Melanocyte of skin (primary cell): ENCODE data around the gene ACADS. TPM values are rescaled to one million over a fixed set of nuclear protein-coding genes. Genes with fewer than 3 reads are reported as not detected.

Source experiments
- total RNA-seq, 2 donors: library from RNA; depleted of rRNA; stranded (reverse); fragments of >200 nt; gene quantifications; 2 replicates each; pipeline ENCODE4 v1.2.3, GENCODE V29; 2012

ACADS gene
- total RNA-seq: 10 to 100 TPM; 21.3 to 23.4 TPM

GRCh38 chr12:120725659-120726509 is at the start of gene ACADS:
ACADS (plus strand) TSS chr12:120725826; CDS start chr12:120725886, 60 bp downstream.

GRCh38 chr12:120686690-120687577 is 38.7 kb upstream of the ACADS start, which contains the start of gene MLEC:
MLEC (plus strand) TSS chr12:120687149; CDS start chr12:120687297, 148 bp downstream.

GRCh38 chr12:120710031-120710804 is 15.4 kb upstream of the ACADS start, which contains the start of gene UNC119B:
UNC119B (plus strand) TSS chr12:120710458; CDS start chr12:120710475, 17 bp downstream.

Other genes starting within 250 kb of the ACADS start
- gene DYNLL1, start 229.7 kb upstream of the ACADS start, total RNA-seq: 100 to 1,000 TPM; 211 to 343 TPM
- 10 to 100 TPM; 15.8 to 18.3 TPM for gene COQ5, start 196.7 kb upstream of the ACADS start, total RNA-seq
- gene RNF10, start 191.5 kb upstream of the ACADS start, total RNA-seq: 10 to 100 TPM; 56.4 to 84.3 TPM
- gene POP5, start 144.4 kb upstream of the ACADS start, total RNA-seq: 10 to 100 TPM; 39.2 to 88.9 TPM
- under 1 TPM in 1 of 2 donors, not detected in 1; under 0.01 TPM for gene CABP1, start 85.2 kb upstream of the ACADS start, total RNA-seq
- 100 to 1,000 TPM; 182 to 241 TPM for gene MLEC, start 38.7 kb upstream of the ACADS start, total RNA-seq
- gene UNC119B, start 15.4 kb upstream of the ACADS start, total RNA-seq: 10 to 100 TPM; 13.4 to 16.3 TPM
- gene SPPL3, start 178.5 kb downstream of the ACADS start, total RNA-seq: 1 to 10 TPM; 8.7 to 9.3 TPM